HG02885 (cell line): Measurements from ENCODE around the gene MKRN1.
"Not testable (repeated sequence)": the region's sequence is repeated elsewhere in the genome, so short reads cannot be mapped to it uniquely, and the experiment has no call there.

Experiments used
- ATAC-seq: cut with Tn5 transposase; IDR thresholded peaks from one replicate; pipeline ENCODE4 v1.9.1; 2021; ENCODE audit warnings: mild to moderate bottlenecking; ENCODE audit not compliant: unreplicated experiment, poor library complexity

MKRN1 gene

GRCh38 chr7:140479062-140479738 is at the start of gene MKRN1:
Gene MKRN1, minus strand, starts transcription at chr7:140479505. Its CDS starts 161 bp downstream, at chr7:140479344.
- ATAC-seq = peak; percentile 93

- no peak for ATAC-seq
These were observed 47.7 kb upstream of the MKRN1 start for GRCh38 chr7:140526787-140527664.

GRCh38 chr7:140526214-140526613 is 46.9 kb upstream of the MKRN1 start:
- no peak for ATAC-seq

- no peak for ATAC-seq
These were observed 46.4 kb upstream of the MKRN1 start for GRCh38 chr7:140525743-140526142.

- no peak for ATAC-seq
These were observed 42.1 kb upstream of the MKRN1 start for GRCh38 chr7:140521421-140521820.

- no peak for ATAC-seq
These were observed 39.7 kb upstream of the MKRN1 start for GRCh38 chr7:140519007-140519399.

GRCh38 chr7:140518370-140519006 is 39.2 kb upstream of the MKRN1 start:
- ATAC-seq = no peak

GRCh38 chr7:140517546-140518369 is 38.5 kb upstream of the MKRN1 start:
- peak; percentile 56 for ATAC-seq

- ATAC-seq = no peak
These were observed 33.2 kb upstream of the MKRN1 start for GRCh38 chr7:140512317-140513000.

- ATAC-seq = no peak
These were observed 30.5 kb upstream of the MKRN1 start for GRCh38 chr7:140509789-140510188.

- not testable (repeated sequence) for ATAC-seq
These were observed 28.3 kb upstream of the MKRN1 start for GRCh38 chr7:140507556-140507955.

- ATAC-seq = no peak
These were observed 27.6 kb upstream of the MKRN1 start for GRCh38 chr7:140506788-140507464.

- ATAC-seq = no peak
These were observed 22.7 kb upstream of the MKRN1 start for GRCh38 chr7:140501966-140502365.

GRCh38 chr7:140497807-140498206 is 18.5 kb upstream of the MKRN1 start:
- ATAC-seq = not testable (repeated sequence)

GRCh38 chr7:140497241-140497769 is 18.0 kb upstream of the MKRN1 start:
- ATAC-seq = no peak

GRCh38 chr7:140495514-140496097 is 16.3 kb upstream of the MKRN1 start:
- ATAC-seq = no peak

- no peak for ATAC-seq
These were observed 15.6 kb upstream of the MKRN1 start for GRCh38 chr7:140494867-140495266.

- no peak for ATAC-seq
These were observed 9.7 kb upstream of the MKRN1 start for GRCh38 chr7:140489026-140489359.
